Measurements from ENCODE around the gene MEGF6.

Gene MEGF6

DNA sequence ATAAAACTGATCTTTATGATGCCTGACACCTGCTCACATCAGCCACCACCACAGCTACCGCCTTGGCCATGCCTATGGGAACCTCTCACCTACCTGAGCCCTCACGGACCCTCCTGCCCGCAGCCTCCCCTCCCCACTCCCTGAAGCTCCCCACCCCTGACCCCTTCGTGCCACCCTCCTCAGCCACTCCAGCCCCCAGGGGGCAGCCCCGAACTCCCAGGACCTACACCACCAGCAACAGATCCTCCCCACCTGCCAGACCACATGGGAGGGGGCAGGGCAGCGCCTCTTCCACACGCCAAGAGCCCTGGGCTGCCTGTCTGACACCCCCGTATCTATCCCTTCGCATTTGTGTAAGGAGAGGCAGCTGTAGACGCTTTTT lies 171.0 kb downstream of the MEGF6 start:
- no peak for DNase-seq (ENCODE audit: low read depth)
